NT2/D1 (cell line): ENCODE data around the gene PARN.

Experiments used
- DNase-seq: peaks from one replicate; pipeline ENCODE4 v3.0.0-alpha.2; 2011; ENCODE audit warnings: low read depth, low spot score
- H3K27me3 ChIP-seq: 2 replicates; pipeline ENCODE4 v1.6.0; 2011; ENCODE audit warnings: mild to moderate bottlenecking; ENCODE audit not compliant: insufficient read length, insufficient read depth
- H3K36me3 ChIP-seq: 2 replicates; pipeline ENCODE4 v1.6.1; 2011; ENCODE audit warnings: mild to moderate bottlenecking, low read length, mixed read lengths; ENCODE audit not compliant: insufficient read depth, insufficient read length
- H3K4me1 ChIP-seq: 2 replicates; pipeline ENCODE4 v1.5.1; 2011; ENCODE audit not compliant: insufficient read depth, insufficient read length
- H3K4me3 ChIP-seq: 2 replicates; pipeline ENCODE4 v1.5.1; 2011; ENCODE audit warnings: low read depth; ENCODE audit not compliant: insufficient read length
- H3K9ac ChIP-seq: 2 replicates; pipeline ENCODE4 v1.6.0; 2011; ENCODE audit warnings: low read depth; ENCODE audit not compliant: insufficient read length
- H3K9me3 ChIP-seq: 2 replicates; pipeline ENCODE4 v1.5.1; 2011; ENCODE audit warnings: mild to moderate bottlenecking, low read length; ENCODE audit not compliant: insufficient read depth
- SUZ12 ChIP-seq: IDR thresholded peaks from 2 replicates; pipeline ENCODE4 v1.6.1; 2011; ENCODE audit not compliant: insufficient read length, insufficient read depth; ENCODE audit errors: extremely low read depth
- YY1 ChIP-seq: IDR thresholded peaks from 2 replicates; pipeline ENCODE4 v1.6.1; 2011; ENCODE audit not compliant: insufficient read length, insufficient read depth
- ZNF274 ChIP-seq: IDR thresholded peaks from 2 replicates; pipeline ENCODE4 v1.6.1; 2011; ENCODE audit warnings: mild to moderate bottlenecking, low read depth, low read length

The PARN gene

GRCh38 chr16:14489460-14489859, 140.6 kb downstream of the PARN start:
- Histone ChIP-seq H3K36me3 (no peaks in the 10 kb centered on the region), H3K9me3 (no peaks in the 10 kb centered on the region), H3K9ac (no peak overlapping the region), H3K27me3 (no peaks in the 10 kb centered on the region), H3K4me3 (no peak overlapping the region), H3K4me1 (peaks cover 5% of the 10 kb centered on the region)
- DNase-seq, result no peak
- TF ChIP-seq SUZ12 (no peak), YY1 (no peak), ZNF274 (no peak)

DNA sequence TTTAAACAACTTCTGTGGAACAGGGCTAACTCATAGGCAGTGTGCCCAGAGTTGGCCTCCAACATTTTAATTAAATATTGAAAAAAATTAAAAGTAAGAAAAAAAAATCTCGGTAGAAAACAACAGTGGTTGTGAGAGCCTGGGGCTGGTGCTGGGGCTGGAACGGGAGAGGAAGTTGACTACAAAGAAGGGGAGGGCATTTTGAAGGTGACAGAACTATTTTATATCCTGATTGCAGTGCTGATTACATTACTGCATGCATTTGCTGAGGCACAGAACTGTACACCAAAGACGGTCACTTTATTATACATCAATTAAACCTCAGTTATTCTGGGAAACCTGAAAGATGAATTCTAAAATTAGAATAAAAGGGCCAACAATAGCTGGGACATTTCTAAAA, 142.5 kb downstream of the PARN start:
- peaks cover under 1% of the 10 kb centered on the region for H3K36me3 ChIP-seq

DNA sequence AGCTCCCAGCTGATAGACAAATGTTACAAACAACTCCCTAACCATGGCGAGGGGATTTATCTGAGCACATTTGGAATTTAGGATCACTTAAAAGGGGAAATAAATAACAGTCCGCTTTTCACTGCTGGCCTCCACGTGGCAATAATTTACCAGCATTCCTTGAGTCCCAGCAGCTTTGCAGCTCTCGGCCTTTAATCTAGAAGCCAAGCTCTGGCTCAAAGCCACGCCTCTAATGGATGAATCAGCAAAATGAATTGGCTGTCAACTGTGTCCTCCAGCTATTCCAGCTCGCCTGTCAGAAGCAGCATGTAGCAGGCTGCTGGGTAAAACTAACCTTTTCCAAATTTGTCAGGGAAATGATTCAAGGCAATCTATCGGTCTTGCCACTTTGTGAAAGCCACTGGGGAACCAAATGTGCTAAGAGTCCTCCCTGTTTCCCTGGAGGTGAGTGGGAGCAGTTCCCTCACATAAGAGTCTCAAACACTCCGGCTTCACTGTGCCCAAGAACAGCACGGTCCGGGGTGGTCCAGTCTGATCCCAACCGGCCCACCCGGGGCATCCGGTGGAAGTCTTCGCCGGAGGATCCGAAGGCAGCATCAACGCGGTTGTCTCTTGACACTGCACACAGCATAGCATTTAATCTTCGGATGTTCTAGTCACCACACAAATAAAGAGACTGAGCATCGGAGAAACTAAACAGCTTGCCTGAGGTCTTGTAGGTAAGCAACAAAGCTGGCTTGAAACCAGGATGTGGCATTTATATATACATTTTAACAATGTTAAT, 143.3 kb downstream of the PARN start:
- no peak overlapping the region for H3K9ac ChIP-seq

More for the DNA sequence above, 142.5 kb downstream of the PARN start:
- TF ChIP-seq YY1, result no peak
- no peak for TF ChIP-seq SUZ12
- no peak for TF ChIP-seq ZNF274
- Histone ChIP-seq H3K9ac (no peak overlapping the region), H3K27me3 (no peaks in the 10 kb centered on the region), H3K4me3 (no peak overlapping the region), H3K4me1 (peaks cover 7% of the 10 kb centered on the region), H3K9me3 (no peaks in the 10 kb centered on the region)
- no peak for DNase-seq

DNA sequence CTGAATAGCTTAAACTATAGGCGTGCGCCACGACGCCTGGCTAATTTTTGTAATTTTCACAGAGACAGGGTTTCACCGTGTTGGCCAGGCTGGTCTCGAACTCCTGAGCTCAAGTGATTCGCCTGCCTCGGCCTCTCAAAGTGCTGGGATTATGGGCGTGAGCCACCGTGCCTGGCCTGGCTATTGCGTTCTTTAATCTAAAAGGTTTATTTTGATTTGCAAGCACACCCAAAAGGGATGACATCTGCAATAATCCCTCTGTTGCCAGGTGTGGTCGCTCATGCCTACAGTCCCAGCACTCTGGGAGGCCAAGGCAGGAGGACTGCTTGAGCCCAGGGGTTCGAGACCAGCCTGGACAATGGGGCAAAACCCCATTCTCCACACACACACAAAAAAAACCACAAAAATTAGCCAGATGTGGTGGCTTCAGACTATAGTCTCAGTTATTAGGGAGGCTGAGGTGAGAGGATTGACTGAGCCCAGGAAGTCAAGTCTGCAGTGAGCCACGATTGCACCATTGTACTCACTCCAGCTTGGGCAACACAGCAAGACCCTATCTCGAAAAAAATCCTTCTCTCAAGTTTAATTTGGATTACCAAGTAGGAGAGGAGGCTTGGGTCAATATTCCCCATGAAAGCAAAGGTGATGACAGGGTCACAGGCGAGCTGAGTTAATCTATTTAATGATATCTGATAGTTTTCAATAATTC, 144.1 kb downstream of the PARN start:
- Histone ChIP-seq H3K4me3 (no peak overlapping the region), H3K27me3 (no peaks in the 10 kb centered on the region), H3K4me1 (peaks cover 7% of the 10 kb centered on the region), H3K9me3 (no peaks in the 10 kb centered on the region), H3K9ac (no peak overlapping the region), H3K36me3 (peaks cover 10% of the 10 kb centered on the region)
- no peak for DNase-seq
- TF ChIP-seq SUZ12 (no peak), YY1 (no peak), ZNF274 (no peak)

More for the DNA sequence above, 143.3 kb downstream of the PARN start:
- TF ChIP-seq SUZ12 (no peak), ZNF274 (no peak), YY1 (no peak)
- Histone ChIP-seq H3K9me3 (no peaks in the 10 kb centered on the region), H3K36me3 (peaks cover 9% of the 10 kb centered on the region), H3K4me1 (peaks cover 7% of the 10 kb centered on the region), H3K4me3 (no peak overlapping the region), H3K27me3 (no peaks in the 10 kb centered on the region)
- DNase-seq, result no peak

DNA sequence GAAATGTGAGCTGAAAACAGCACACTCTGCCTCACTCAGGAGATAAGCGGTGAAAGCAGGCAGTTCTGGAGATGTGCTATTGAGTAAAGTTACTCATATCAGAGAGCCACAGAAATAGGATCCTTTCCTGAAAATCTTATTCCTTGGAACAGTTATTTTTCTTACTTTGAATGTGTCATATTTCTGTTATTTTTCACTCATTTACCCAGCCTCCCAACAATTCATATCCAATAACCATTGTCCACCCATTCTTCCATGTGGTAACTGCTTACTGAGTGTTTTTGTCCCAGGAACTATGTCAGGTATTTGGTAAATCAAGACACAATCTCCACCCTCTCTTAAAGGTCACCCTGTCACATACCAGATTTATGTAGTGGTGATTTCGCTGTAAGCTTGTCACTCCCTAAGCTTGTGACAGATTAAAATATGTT, 144.9 kb downstream of the PARN start:
- no peak overlapping the region for H3K4me3 ChIP-seq
- H3K36me3 ChIP-seq, result peaks cover 10% of the 10 kb centered on the region
- H3K9ac ChIP-seq, result no peak overlapping the region
- DNase-seq, result no peak
- TF ChIP-seq YY1 (no peak), SUZ12 (no peak), ZNF274 (no peak)
- peaks cover 4% of the 10 kb centered on the region for H3K4me1 ChIP-seq
- no peaks in the 10 kb centered on the region for H3K9me3 ChIP-seq
- H3K27me3 ChIP-seq, result no peaks in the 10 kb centered on the region

- Histone ChIP-seq H3K4me1 (peaks cover 4% of the 10 kb centered on the region), H3K36me3 (peaks cover 10% of the 10 kb centered on the region), H3K27me3 (no peaks in the 10 kb centered on the region), H3K4me3 (no peak overlapping the region), H3K9me3 (peaks cover 4% of the 10 kb centered on the region; the same call in 1 of the 2 replicates), H3K9ac (no peak overlapping the region)
- DNase-seq, result no peak
- TF ChIP-seq SUZ12 (no peak), ZNF274 (no peak), YY1 (no peak)
Observed at GRCh38 chr16:14483819-14484385, 146.2 kb downstream of the PARN start.

GRCh38 chr16:14476183-14476582, 153.9 kb downstream of the PARN start:
- Histone ChIP-seq H3K9me3 (peaks cover 11% of the 10 kb centered on the region; the same call in 1 of the 2 replicates), H3K27me3 (no peaks in the 10 kb centered on the region), H3K4me1 (no peaks in the 10 kb centered on the region), H3K36me3 (no peaks in the 10 kb centered on the region), H3K9ac (no peak overlapping the region), H3K4me3 (no peak overlapping the region)
- TF ChIP-seq SUZ12, result no peak
- DNase-seq, result no peak
